Gastroesophageal sphincter (tissue), 3 donors: ENCODE data around the gene ADAM19.

Source experiments
- CTCF ChIP-seq, 4 experiments: fragments of 200-600 bp in 2 of 4; fragments of 450-650 bp in 2 of 4; sonication (generic) in 1 of 4; IDR thresholded peaks; one replicate each; pipeline ENCODE4 v1.5.1; 2017 to 2019; ENCODE audit warnings: antibody characterized with exemption in 4 of 4, mild to moderate bottlenecking in 2 of 4, moderate library complexity in 2 of 4
- EP300 ChIP-seq: sonication (generic); formaldehyde crosslinking; IDR thresholded peaks from one replicate; pipeline ENCODE4 v1.6.1; 2017; ENCODE audit warnings: antibody characterized with exemption, mild to moderate bottlenecking
- POLR2AphosphoS5 ChIP-seq: sonication (generic); formaldehyde crosslinking; IDR thresholded peaks from one replicate; pipeline ENCODE4 v1.6.1; 2017; ENCODE audit warnings: antibody characterized with exemption

- TF ChIP-seq CTCF (IDR thresholded peaks at IDR 0.05) (no peak), EP300 (no peak), POLR2AphosphoS5 (no peak)
These were observed 125.6 kb downstream of the ADAM19 start for GRCh38 chr5:157450024-157450423.
